Panc1 (cell line): ENCODE measurements around the gene YDJC. TPM values are rescaled to one million over a fixed set of nuclear protein-coding genes. Genes with fewer than 3 reads are reported as not detected.

ENCODE experiments used
- ATAC-seq: fragments of 200-7000 bp; cut with Tn5 transposase; 2 replicates; pipeline ENCODE4 v1.9.1; 2020; ENCODE audit warnings: mild to moderate bottlenecking, moderate library complexity
- BruUV-seq: library from RNA; stranded (reverse); fragments of 400-500 nt; replicated peaks from 2 replicates; lab custom pipeline; 2021; lab: Mats Ljungman, UMichigan
- CTCF ChIA-PET: fragments of 300-600 bp; sonication (Branson Sonifier 250); formaldehyde crosslinking; loops from one replicate; lab custom pipeline; 2022; ENCODE audit warnings: antibody characterized with exemption; lab: Charles Lee
- POLR2A ChIA-PET: fragments of 300-600 bp; sonication (Branson Sonifier 250); formaldehyde crosslinking; loops from one replicate; lab custom pipeline; 2022; ENCODE audit warnings: antibody characterized with exemption; lab: Charles Lee
- DNase-seq: peaks from one replicate; pipeline ENCODE4 v3.0.0-alpha.2; 2010; ENCODE audit warnings: low read depth, low spot score
- H3K27ac ChIP-seq: 2 replicates; pipeline ENCODE4 v1.5.1; 2011; ENCODE audit warnings: mild to moderate bottlenecking, low read length, inconsistent platforms
- H3K27me3 ChIP-seq: fragments of 200-500 bp; sonication (Bioruptor generic); 2 replicates; pipeline ENCODE4 v1.6.0; 2014; ENCODE audit warnings: low read length, inconsistent platforms; ENCODE audit not compliant: control insufficient read depth, insufficient read depth
- H3K36me3 ChIP-seq: fragments of 200-500 bp; sonication (Bioruptor generic); 2 replicates; pipeline ENCODE4 v1.5.1; 2014; ENCODE audit warnings: inconsistent platforms, mild to moderate bottlenecking, low read length, moderate library complexity; ENCODE audit not compliant: control insufficient read depth, insufficient read depth
- H3K4me1 ChIP-seq: 2 replicates; pipeline ENCODE4 v1.5.1; 2011; ENCODE audit warnings: inconsistent platforms, mild to moderate bottlenecking, low read length, moderate library complexity; ENCODE audit not compliant: control insufficient read depth, insufficient read depth
- H3K4me3 ChIP-seq, 2 experiments: 2 replicates each; pipeline ENCODE4 v1.5.1; 2011 to 2012; ENCODE audit warnings: low read depth in 2 of 2, low read length in 2 of 2, mild to moderate bottlenecking in 2 of 2, inconsistent platforms in 1 of 2, moderate library complexity in 1 of 2
- H3K9me3 ChIP-seq: fragments of 200-500 bp; sonication (Bioruptor generic); 2 replicates; pipeline ENCODE4 v1.5.1; 2014; ENCODE audit warnings: low read depth, mild to moderate bottlenecking, inconsistent platforms, low read length, moderate library complexity; ENCODE audit not compliant: control insufficient read depth, insufficient read depth
- POLR2AphosphoS5 ChIP-seq: IDR thresholded peaks from 2 replicates; pipeline ENCODE4 v1.6.1; 2012; ENCODE audit warnings: mild to moderate bottlenecking, low read depth, low read length, moderate library complexity
- SIN3A ChIP-seq: IDR thresholded peaks from 2 replicates; pipeline ENCODE4 v1.6.1; 2012; ENCODE audit warnings: low read depth, mild to moderate bottlenecking, low read length, moderate library complexity, borderline replicate concordance; ENCODE audit not compliant: insufficient read depth
- TCF7L2 ChIP-seq: IDR thresholded peaks from 2 replicates; pipeline ENCODE4 v1.6.1; 2011; ENCODE audit warnings: mild to moderate bottlenecking, low read depth, low read length, inconsistent platforms
- in situ Hi-C: cut with HindIII; loops from 2 replicates; pipeline ENCODE4 v1.10.0; 2016; ENCODE audit warnings: low sequenced_read_pairs, low pct_unique_long_range_greater_than_20kb
- intact Hi-C: fragments of 100-400 bp; cut with micrococcal nuclease; formaldehyde crosslinking; loops from one replicate; pipeline ENCODE4 v1.10.0; 2022; ENCODE audit not compliant: unreplicated experiment
- total RNA-seq: library from RNA; stranded (reverse); gene quantifications from one replicate; pipeline ENCODE4 v1.2.1, GENCODE V29; 2021; ENCODE audit not compliant: unreplicated experiment
- TF ChIP-seq, protein P1 (sequence below): fragments of 450-650 bp; IDR thresholded peaks from 2 replicates; pipeline ENCODE4 v1.5.1; 2017; ENCODE audit warnings: mild to moderate bottlenecking
- TF ChIP-seq, protein P2 (sequence below), 2 experiments: IDR thresholded peaks; 2 replicates each; pipeline ENCODE4 v1.6.1; 2011 to 2012; ENCODE audit warnings: low read depth in 2 of 2, control low read depth in 1 of 2, low read length in 1 of 2, mild to moderate bottlenecking in 1 of 2, moderate library complexity in 1 of 2; ENCODE audit not compliant: insufficient read depth in 1 of 2

The YDJC gene
- total RNA-seq, 1 experiment from 2014 or later = 60.6 TPM

DNA sequence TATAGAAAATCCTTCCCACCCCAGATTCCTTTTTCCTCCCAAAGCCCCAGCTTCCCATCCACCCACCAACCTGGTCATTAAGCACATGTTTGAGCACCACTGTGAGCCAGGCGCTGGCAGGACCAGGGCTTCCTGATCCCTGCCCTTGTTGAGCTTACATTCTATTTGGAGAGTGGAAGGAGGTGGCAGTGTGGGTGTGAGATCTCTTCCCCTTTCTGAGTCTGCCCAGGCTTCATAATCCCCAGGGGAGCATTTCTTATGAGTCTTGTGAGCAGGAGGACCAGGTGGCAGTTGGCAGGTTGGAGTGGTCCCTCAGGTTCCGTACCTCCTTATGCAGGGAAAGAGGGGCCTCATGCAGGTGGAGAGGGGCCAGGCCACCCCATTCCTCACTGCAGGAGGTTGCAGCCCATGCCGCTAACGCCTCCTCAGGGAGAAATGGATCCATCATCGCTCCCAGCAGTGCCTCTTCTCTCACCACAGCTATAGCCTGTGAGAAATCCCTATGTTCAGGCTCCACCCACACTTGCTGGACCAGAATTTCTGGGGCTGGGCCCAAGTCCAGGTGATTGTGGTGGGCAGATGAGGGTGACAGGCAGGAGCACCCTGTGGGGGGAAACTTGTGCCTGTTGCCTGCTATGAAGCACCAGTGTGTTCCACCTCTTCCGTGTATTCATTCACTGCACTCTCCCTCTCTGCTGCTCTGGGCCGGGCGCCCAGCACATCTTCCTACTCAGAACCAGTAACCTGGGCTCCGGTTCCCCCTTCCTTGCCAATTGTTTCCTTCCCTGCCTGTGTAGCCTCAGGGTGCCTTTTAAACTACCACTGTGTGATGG lies 38.8 kb downstream of the YDJC start:
- BruUV-seq = no TSS peak
- no peaks in the 10 kb centered on the region for H3K9me3 ChIP-seq
- H3K4me3 ChIP-seq = no peak overlapping the region
- no peaks in the 10 kb centered on the region for H3K27me3 ChIP-seq
- intact Hi-C loops (loop anchor here (10.0 kb wide), 1 partner anchor 54 kb away; the partner anchor contains the start of gene SDF2L1), in situ Hi-C loops (no loop called here)
- ChIA-PET CTCF (no interaction called here), POLR2A (no interaction called here)
- no peak for ATAC-seq
- DNase-seq = no peak
- peaks cover 2% of the 10 kb centered on the region; the same call in 1 of the 2 replicates for H3K36me3 ChIP-seq
- no peak for TF ChIP-seq POLR2AphosphoS5
- TF ChIP-seq, protein P1, sequence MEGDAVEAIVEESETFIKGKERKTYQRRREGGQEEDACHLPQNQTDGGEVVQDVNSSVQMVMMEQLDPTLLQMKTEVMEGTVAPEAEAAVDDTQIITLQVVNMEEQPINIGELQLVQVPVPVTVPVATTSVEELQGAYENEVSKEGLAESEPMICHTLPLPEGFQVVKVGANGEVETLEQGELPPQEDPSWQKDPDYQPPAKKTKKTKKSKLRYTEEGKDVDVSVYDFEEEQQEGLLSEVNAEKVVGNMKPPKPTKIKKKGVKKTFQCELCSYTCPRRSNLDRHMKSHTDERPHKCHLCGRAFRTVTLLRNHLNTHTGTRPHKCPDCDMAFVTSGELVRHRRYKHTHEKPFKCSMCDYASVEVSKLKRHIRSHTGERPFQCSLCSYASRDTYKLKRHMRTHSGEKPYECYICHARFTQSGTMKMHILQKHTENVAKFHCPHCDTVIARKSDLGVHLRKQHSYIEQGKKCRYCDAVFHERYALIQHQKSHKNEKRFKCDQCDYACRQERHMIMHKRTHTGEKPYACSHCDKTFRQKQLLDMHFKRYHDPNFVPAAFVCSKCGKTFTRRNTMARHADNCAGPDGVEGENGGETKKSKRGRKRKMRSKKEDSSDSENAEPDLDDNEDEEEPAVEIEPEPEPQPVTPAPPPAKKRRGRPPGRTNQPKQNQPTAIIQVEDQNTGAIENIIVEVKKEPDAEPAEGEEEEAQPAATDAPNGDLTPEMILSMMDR = no peak
- TF ChIP-seq, protein P2, sequence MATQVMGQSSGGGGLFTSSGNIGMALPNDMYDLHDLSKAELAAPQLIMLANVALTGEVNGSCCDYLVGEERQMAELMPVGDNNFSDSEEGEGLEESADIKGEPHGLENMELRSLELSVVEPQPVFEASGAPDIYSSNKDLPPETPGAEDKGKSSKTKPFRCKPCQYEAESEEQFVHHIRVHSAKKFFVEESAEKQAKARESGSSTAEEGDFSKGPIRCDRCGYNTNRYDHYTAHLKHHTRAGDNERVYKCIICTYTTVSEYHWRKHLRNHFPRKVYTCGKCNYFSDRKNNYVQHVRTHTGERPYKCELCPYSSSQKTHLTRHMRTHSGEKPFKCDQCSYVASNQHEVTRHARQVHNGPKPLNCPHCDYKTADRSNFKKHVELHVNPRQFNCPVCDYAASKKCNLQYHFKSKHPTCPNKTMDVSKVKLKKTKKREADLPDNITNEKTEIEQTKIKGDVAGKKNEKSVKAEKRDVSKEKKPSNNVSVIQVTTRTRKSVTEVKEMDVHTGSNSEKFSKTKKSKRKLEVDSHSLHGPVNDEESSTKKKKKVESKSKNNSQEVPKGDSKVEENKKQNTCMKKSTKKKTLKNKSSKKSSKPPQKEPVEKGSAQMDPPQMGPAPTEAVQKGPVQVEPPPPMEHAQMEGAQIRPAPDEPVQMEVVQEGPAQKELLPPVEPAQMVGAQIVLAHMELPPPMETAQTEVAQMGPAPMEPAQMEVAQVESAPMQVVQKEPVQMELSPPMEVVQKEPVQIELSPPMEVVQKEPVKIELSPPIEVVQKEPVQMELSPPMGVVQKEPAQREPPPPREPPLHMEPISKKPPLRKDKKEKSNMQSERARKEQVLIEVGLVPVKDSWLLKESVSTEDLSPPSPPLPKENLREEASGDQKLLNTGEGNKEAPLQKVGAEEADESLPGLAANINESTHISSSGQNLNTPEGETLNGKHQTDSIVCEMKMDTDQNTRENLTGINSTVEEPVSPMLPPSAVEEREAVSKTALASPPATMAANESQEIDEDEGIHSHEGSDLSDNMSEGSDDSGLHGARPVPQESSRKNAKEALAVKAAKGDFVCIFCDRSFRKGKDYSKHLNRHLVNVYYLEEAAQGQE (IDR thresholded peaks at IDR 0.05; ENCODE audit: insufficient read depth in 1 of 2, low read depth in 2 of 2, low read length in 1 of 2) = no peak
- TF ChIP-seq TCF7L2 = no peak
- TF ChIP-seq SIN3A = no peak
- H3K27ac ChIP-seq = no peak overlapping the region
- H3K4me1 ChIP-seq = peaks cover 8% of the 10 kb centered on the region

DNA sequence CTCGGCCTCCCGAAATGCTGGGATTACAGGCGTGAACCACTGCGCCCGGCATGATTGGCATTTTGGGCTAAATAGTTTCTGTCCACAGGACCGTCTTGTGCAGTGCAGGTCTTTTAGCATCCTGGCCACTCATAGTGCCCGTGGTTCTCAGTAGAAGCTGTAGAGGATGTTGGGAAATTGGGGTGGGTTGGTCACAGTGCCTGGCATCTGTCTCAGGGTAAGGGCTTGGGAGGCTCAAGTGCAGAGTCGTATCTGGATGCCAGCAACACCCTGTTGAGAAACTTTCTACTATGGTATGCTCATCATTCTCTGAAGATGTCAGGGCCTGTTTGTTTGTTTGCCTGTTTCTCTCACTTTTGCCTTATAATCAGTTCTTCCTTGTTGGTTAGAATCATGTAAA lies 40.4 kb downstream of the YDJC start:
- no peak overlapping the region for H3K4me3 ChIP-seq
- H3K27ac ChIP-seq = no peak overlapping the region
- no peaks in the 10 kb centered on the region for H3K9me3 ChIP-seq
- ATAC-seq (no peak), DNase-seq (no peak)
- ChIA-PET POLR2A (interaction anchor here (0.7 kb wide), 1 partner anchor 9 kb away, joined by 7 read pairs; no protein-coding TSS in a partner anchor), CTCF (no interaction called here)
- TF ChIP-seq SIN3A (no peak), POLR2AphosphoS5 (no peak), TCF7L2 (no peak)
- TF ChIP-seq, protein P2 (IDR thresholded peaks at IDR 0.05; ENCODE audit: insufficient read depth in 1 of 2, low read depth in 2 of 2, low read length in 1 of 2) = no peak
- TF ChIP-seq, protein P1 = no peak
- H3K36me3 ChIP-seq = peaks cover 2% of the 10 kb centered on the region; the same call in 1 of the 2 replicates
- peaks cover 8% of the 10 kb centered on the region; the same call in 1 of the 2 replicates for H3K4me1 ChIP-seq
- H3K27me3 ChIP-seq = no peaks in the 10 kb centered on the region
- intact Hi-C loops = no loop called here
- in situ Hi-C loops = no loop called here
- BruUV-seq = no TSS peak
